ENCODE results near the gene PCBP1. TPM values are rescaled to one million over a fixed set of nuclear protein-coding genes. Genes with fewer than 3 reads are reported as not detected.

The PCBP1 gene
- total and polyA plus RNA-seq, 12 donors = 32.8 to 511 (median 309) TPM

- Histone ChIP-seq H3K27me3 (no peaks in the 10 kb centered on the region), H3K36me3 (replicated peaks in 1 of 2) (peaks cover 0 to 86% of the 10 kb centered on the region in 2 donors), H3K4me1 (replicated peaks in 1 of 2) (peaks cover 6 to 20% of the 10 kb centered on the region in 2 donors), H3K27ac (peak overlapping the region in 3 of 5 donors; percentile 43 to 56 (median 48)), H3K4me3 (no peak overlapping the region), H3K9me3 (replicated peaks in 1 of 3) (no peaks in the 10 kb centered on the region)
- TF ChIP-seq, protein P1, sequence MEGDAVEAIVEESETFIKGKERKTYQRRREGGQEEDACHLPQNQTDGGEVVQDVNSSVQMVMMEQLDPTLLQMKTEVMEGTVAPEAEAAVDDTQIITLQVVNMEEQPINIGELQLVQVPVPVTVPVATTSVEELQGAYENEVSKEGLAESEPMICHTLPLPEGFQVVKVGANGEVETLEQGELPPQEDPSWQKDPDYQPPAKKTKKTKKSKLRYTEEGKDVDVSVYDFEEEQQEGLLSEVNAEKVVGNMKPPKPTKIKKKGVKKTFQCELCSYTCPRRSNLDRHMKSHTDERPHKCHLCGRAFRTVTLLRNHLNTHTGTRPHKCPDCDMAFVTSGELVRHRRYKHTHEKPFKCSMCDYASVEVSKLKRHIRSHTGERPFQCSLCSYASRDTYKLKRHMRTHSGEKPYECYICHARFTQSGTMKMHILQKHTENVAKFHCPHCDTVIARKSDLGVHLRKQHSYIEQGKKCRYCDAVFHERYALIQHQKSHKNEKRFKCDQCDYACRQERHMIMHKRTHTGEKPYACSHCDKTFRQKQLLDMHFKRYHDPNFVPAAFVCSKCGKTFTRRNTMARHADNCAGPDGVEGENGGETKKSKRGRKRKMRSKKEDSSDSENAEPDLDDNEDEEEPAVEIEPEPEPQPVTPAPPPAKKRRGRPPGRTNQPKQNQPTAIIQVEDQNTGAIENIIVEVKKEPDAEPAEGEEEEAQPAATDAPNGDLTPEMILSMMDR (IDR thresholded peaks at IDR 0.05) = no peak
- TF ChIP-seq POLR2A (IDR thresholded peaks at IDR 0.05) = no peak
- intact Hi-C loops (cut with DNase I) = loop anchor here in 1 of 2 donors (5.0 kb wide), 1 partner anchor 161 kb away; the partner anchor contains the start of gene MXD1
- DNase-seq = peak in 1 of 7 donors; percentile 50
Measured at GRCh38 chr2:70078384-70078783, 8.9 kb upstream of the PCBP1 start.

GRCh38 chr2:70080610-70081200 is 6.6 kb upstream of the PCBP1 start:
- Histone ChIP-seq H3K9me3 (replicated peaks in 1 of 3) (no peaks in the 10 kb centered on the region), H3K36me3 (replicated peaks in 1 of 2) (peaks cover 0 to 68% of the 10 kb centered on the region in 2 donors), H3K27me3 (no peaks in the 10 kb centered on the region), H3K4me3 (no peak overlapping the region), H3K4me1 (replicated peaks in 1 of 2) (peaks cover 24 to 44% of the 10 kb centered on the region in 2 donors), H3K27ac (no peak overlapping the region)
- intact Hi-C loops (cut with DNase I) = no loop called here
- WGBS, 4 donors = 92 to 100% (median 97%) methylated on average over 3 of the region's 3 CpGs
- TF ChIP-seq POLR2A (IDR thresholded peaks at IDR 0.05) = no peak
- TF ChIP-seq, protein P1 (IDR thresholded peaks at IDR 0.05) = no peak
- DNase-seq = no peak

DNA sequence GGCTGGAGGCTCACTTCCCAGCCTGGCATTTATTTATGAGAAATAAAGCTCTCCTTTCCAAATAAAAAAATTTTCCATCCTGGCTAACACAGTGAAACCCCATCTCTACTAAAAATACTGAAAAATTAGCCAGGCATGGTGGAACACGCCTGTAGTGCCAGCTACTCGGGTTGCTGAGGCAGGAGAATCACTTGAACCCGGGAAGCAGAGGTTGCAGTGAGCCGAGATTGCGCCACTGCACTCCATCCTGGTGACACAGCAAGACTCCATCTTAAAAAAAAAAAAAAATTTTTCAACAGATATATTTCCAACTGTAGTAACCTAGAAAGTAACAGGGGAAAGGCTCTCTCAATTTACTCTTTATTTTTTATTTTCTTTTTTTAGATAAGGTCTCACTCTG is 6.1 kb upstream of the PCBP1 start:
- Histone ChIP-seq H3K27ac (no peak overlapping the region), H3K4me3 (no peak overlapping the region), H3K9me3 (replicated peaks in 1 of 3) (no peaks in the 10 kb centered on the region), H3K36me3 (replicated peaks in 1 of 2) (peaks cover 0 to 62% of the 10 kb centered on the region in 2 donors), H3K27me3 (no peaks in the 10 kb centered on the region), H3K4me1 (replicated peaks in 1 of 2) (peaks cover 29 to 47% of the 10 kb centered on the region in 2 donors)
- intact Hi-C loops (cut with DNase I) = no loop called here
- 86 to 89% (median 87%) methylated on average over 5 of the region's 5 CpGs for WGBS, 4 donors
- TF ChIP-seq, protein P1 (IDR thresholded peaks at IDR 0.05) = no peak
- TF ChIP-seq POLR2A (IDR thresholded peaks at IDR 0.05) = no peak
- DNase-seq = no peak

GRCh38 chr2:70083344-70084156 is 3.7 kb upstream of the PCBP1 start:
- DNase-seq = no peak
- Histone ChIP-seq H3K4me1 (replicated peaks in 1 of 2) (peaks cover 27 to 35% of the 10 kb centered on the region in 2 donors), H3K27me3 (no peaks in the 10 kb centered on the region), H3K9me3 (replicated peaks in 1 of 3) (no peaks in the 10 kb centered on the region), H3K27ac (peak overlapping the region in 2 of 5 donors; percentile 33 to 99), H3K36me3 (replicated peaks in 1 of 2) (peaks cover 0 to 41% of the 10 kb centered on the region in 2 donors), H3K4me3 (no peak overlapping the region)
- TF ChIP-seq POLR2A (IDR thresholded peaks at IDR 0.05) = no peak
- intact Hi-C loops (cut with DNase I) = no loop called here
- 67 to 73% (median 71%) methylated on average over 8 of the region's 8 CpGs for WGBS, 4 donors

All from adrenal gland (tissue), 12 donors.